Thymus (tissue), 11 donors: Measurements from ENCODE around the gene SPIN1. TPM values are rescaled to one million over a fixed set of nuclear protein-coding genes. Genes with fewer than 3 reads are reported as not detected.

Source experiments
- DNase-seq, 9 donors: peaks; one replicate each; pipeline ENCODE4 v3.0.0-alpha.2; 2013; ENCODE audit warnings: low spot score in 9 of 9, low read depth in 6 of 9, missing footprints in 1 of 9
- H3K27ac ChIP-seq, 2 donors: one replicate each; pipeline ENCODE4 v1.5.1; 2013; ENCODE audit warnings: control low read depth in 1 of 2, low read depth in 1 of 2, low read length in 1 of 2, mild to moderate bottlenecking in 1 of 2, moderate library complexity in 1 of 2
- H3K27me3 ChIP-seq, 2 donors: one replicate each; pipeline ENCODE4 v1.5.1; 2013; ENCODE audit warnings: low read length in 1 of 2; ENCODE audit not compliant: control insufficient read depth in 2 of 2, insufficient read depth in 1 of 2
- H3K36me3 ChIP-seq, 2 donors: one replicate each; pipeline ENCODE4 v1.5.1; 2013; ENCODE audit warnings: low read length in 1 of 2, mild to moderate bottlenecking in 1 of 2, moderate library complexity in 1 of 2; ENCODE audit not compliant: control insufficient read depth in 2 of 2, insufficient read depth in 2 of 2
- H3K4me1 ChIP-seq, 2 donors: one replicate each; pipeline ENCODE4 v1.5.1; 2013; ENCODE audit warnings: low read length in 2 of 2; ENCODE audit not compliant: control insufficient read depth in 2 of 2, insufficient read depth in 2 of 2
- H3K4me3 ChIP-seq, 2 donors: one replicate each; pipeline ENCODE4 v1.5.1; 2013; ENCODE audit warnings: low read length in 2 of 2, control low read depth in 1 of 2, mild to moderate bottlenecking in 1 of 2
- H3K9me3 ChIP-seq, 2 donors: one replicate each; pipeline ENCODE4 v1.5.1; 2013; ENCODE audit warnings: low read length in 1 of 2, mild to moderate bottlenecking in 1 of 2; ENCODE audit not compliant: control insufficient read depth in 2 of 2, insufficient read depth in 1 of 2
- WGBS: extraction: QIAGEN DNeasy Blood & Tissue Kit; methylation state at CpG from one replicate; pipeline ENCODE4 v1.1.7; 2013; 5-methylcytosine and 5-hydroxymethylcytosine counted together
- polyA plus RNA-seq: library from polyadenylated mRNA; stranded (reverse); fragments of 200-250 nt; gene quantifications from one replicate; pipeline ENCODE4 v1.2.3, GENCODE V29; 2013
- total RNA-seq: library from RNA; stranded (reverse); fragments of 120-200 nt; gene quantifications from one replicate; pipeline ENCODE4 v1.2.4, GENCODE V29; 2013
- donor health status: healthy.

SPIN1 gene
- total and polyA plus RNA-seq, 2 donors = 36.9 to 41.0 TPM

DNA sequence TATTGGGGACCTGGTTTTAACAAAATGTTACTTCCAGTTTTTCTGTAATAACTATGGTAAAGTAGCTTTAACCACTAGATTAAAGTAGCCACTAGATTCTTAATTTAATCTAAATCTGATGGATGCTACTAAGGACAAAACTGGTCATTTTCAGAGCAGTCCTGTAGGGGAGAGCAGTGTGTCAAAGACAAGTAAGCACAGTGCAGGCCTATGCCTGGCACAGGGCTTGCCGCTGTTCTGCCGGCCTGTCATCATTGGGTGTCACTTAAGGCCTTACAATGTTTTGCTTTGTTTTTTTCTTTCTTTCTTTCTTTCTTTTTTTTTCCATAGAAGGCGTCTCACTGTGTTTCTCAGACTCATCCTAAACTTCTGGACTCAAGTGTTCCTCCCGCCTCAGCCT is 93.7 kb downstream of the SPIN1 start:
- Histone ChIP-seq H3K27ac (peak overlapping the region in 1 of 2 donors; percentile 49), H3K27me3 (no peaks in the 10 kb centered on the region), H3K4me1 (peaks cover 3 to 6% of the 10 kb centered on the region in 2 donors), H3K36me3 (peaks cover 0 to under 1% of the 10 kb centered on the region in 2 donors), H3K4me3 (no peak overlapping the region), H3K9me3 (no peaks in the 10 kb centered on the region)
- WGBS = 87% methylated on average over 4 of the region's 4 CpGs
- no peak for DNase-seq

DNA sequence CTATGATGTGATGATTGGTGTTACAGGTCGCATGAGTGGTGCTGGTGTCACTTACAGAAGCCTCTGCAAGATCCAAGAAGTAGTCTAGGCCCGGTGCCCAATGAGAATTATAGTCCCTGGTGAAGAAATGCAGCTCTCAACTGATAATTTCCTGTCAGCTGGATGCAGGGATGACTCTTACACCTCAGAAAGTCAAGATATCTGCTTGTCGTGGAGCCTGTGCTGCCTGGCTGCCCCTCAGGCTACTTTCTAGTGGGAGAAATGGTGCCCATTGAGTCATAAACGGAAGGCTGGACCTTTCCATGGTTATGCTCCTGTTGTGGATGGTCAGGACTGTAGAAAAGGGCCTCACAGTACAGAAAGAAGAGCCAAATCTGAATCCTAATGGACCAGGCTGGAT is 99.9 kb downstream of the SPIN1 start:
- Histone ChIP-seq H3K27me3 (no peaks in the 10 kb centered on the region), H3K4me3 (no peak overlapping the region), H3K9me3 (no peaks in the 10 kb centered on the region), H3K36me3 (no peaks in the 10 kb centered on the region), H3K4me1 (peaks cover 0 to 7% of the 10 kb centered on the region in 2 donors), H3K27ac (no peak overlapping the region)
- 96% methylated on average over 4 of the region's 4 CpGs for WGBS
- DNase-seq = no peak

- no peaks in the 10 kb centered on the region for H3K36me3 ChIP-seq
- H3K9me3 ChIP-seq = no peaks in the 10 kb centered on the region
- H3K4me3 ChIP-seq = no peak overlapping the region
- DNase-seq = no peak
- WGBS = 97% methylated on average over 17 of the region's 17 CpGs
- no peak overlapping the region for H3K27ac ChIP-seq
- H3K4me1 ChIP-seq = no peaks in the 10 kb centered on the region
- no peaks in the 10 kb centered on the region for H3K27me3 ChIP-seq
These were observed 106.9 kb downstream of the SPIN1 start for GRCh38 chr9:88494983-88495721.

- H3K36me3 ChIP-seq = no peaks in the 10 kb centered on the region
- no peak overlapping the region for H3K4me3 ChIP-seq
- no peaks in the 10 kb centered on the region for H3K4me1 ChIP-seq
- H3K27ac ChIP-seq = no peak overlapping the region
- 97% methylated on average over 2 of the region's 2 CpGs for WGBS
- DNase-seq = no peak
- H3K27me3 ChIP-seq = no peaks in the 10 kb centered on the region
- no peaks in the 10 kb centered on the region for H3K9me3 ChIP-seq
These were observed 109.0 kb downstream of the SPIN1 start for GRCh38 chr9:88497224-88497623.

GRCh38 chr9:88498880-88499279 is 110.6 kb downstream of the SPIN1 start:
- no peaks in the 10 kb centered on the region for H3K27me3 ChIP-seq
- WGBS = 94% methylated on average over 6 of the region's 6 CpGs
- H3K27ac ChIP-seq = no peak overlapping the region
- H3K4me1 ChIP-seq = no peaks in the 10 kb centered on the region
- H3K36me3 ChIP-seq = no peaks in the 10 kb centered on the region
- no peak overlapping the region for H3K4me3 ChIP-seq
- no peak for DNase-seq
- H3K9me3 ChIP-seq = no peaks in the 10 kb centered on the region

- H3K27ac ChIP-seq = no peak overlapping the region
- 98% methylated on average over 5 of the region's 5 CpGs for WGBS
- H3K9me3 ChIP-seq = no peaks in the 10 kb centered on the region
- H3K4me1 ChIP-seq = no peaks in the 10 kb centered on the region
- no peak overlapping the region for H3K4me3 ChIP-seq
- DNase-seq = no peak
- H3K36me3 ChIP-seq = no peaks in the 10 kb centered on the region
- no peaks in the 10 kb centered on the region for H3K27me3 ChIP-seq
These were observed 112.8 kb downstream of the SPIN1 start for GRCh38 chr9:88501086-88501485.

GRCh38 chr9:88502552-88503034 is 114.3 kb downstream of the SPIN1 start:
- DNase-seq = no peak
- Histone ChIP-seq H3K4me1 (no peaks in the 10 kb centered on the region), H3K36me3 (no peaks in the 10 kb centered on the region), H3K27ac (no peak overlapping the region), H3K27me3 (no peaks in the 10 kb centered on the region), H3K9me3 (no peaks in the 10 kb centered on the region), H3K4me3 (no peak overlapping the region)
- 94% methylated on average over 12 of the region's 12 CpGs for WGBS

DNA sequence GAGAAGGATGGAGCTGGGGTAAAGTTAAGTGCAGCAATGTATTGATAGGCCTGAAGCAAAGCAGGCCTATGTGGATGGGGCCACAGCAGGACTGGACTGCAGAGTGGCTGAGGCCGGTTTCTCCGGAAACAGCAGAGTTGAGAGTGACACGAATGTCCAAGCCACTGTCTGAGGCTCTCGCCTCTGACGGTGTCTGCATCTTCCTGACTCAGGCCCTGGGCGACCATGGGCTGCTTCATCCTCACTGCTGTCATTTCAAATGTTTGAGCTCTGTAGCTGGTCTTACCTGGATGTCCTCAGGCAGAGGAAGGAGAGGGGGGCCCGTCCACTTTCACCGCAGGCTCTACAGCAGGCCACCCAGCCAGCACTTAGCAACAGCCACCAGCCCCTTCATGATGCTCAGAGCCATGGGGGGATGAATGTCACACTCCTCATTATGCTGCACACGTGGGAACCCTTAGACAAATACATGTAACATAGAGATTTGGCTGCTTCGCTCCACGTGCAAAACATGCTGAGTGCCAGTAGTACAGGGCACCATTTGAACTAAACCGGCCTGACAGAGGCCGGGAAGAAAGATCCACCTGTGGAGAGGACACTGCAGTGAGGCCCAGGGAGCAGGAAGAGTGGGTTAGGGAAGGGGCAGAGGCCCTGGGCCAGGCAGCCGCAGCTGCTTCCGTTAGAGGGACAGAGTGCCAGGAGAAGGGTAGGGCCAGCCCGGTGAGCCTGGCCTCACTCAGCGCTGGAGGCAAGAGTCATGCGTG is 115.0 kb downstream of the SPIN1 start:
- Histone ChIP-seq H3K4me1 (no peaks in the 10 kb centered on the region), H3K27ac (no peak overlapping the region), H3K4me3 (no peak overlapping the region), H3K36me3 (no peaks in the 10 kb centered on the region), H3K9me3 (no peaks in the 10 kb centered on the region), H3K27me3 (no peaks in the 10 kb centered on the region)
- 97% methylated on average over 18 of the region's 18 CpGs for WGBS
- DNase-seq = no peak
